ENCODE measurements around the gene C17orf114.

C17orf114 gene

GRCh38 chr17:4802228-4802627 is at the start of gene C17orf114:
TSS of gene C17orf114 (minus strand) at chr17:4802328.
- Histone ChIP-seq H3K36me3 (replicated peaks in 1 of 2; ENCODE audit: insufficient read depth in 1 of 2, low read depth in 2 of 2) (peaks cover 0 to 2% of the 10 kb centered on the region in 2 donors), H3K27ac (no peak within 1 kb of the TSS), H3K9me3 (no peaks in the 10 kb centered on the region), H3K4me3 (no peak within 1 kb of the TSS), H3K4me1 (peaks cover 9% of the 10 kb centered on the region), H3K27me3 (no peaks in the 10 kb centered on the region)
- WGBS, 2 donors: 76 to 81% methylated on average over 8 to 9 of the region's 9 CpGs
- intact Hi-C loops (cut with DNase I): no loop called here
- ATAC-seq (no peak), DNase-seq (no peak)
- TF ChIP-seq CTCF (IDR thresholded peaks at IDR 0.05) (no peak), POLR2A (IDR thresholded peaks at IDR 0.05) (no peak)

- Histone ChIP-seq H3K4me3 (no peak overlapping the region), H3K27me3 (no peaks in the 10 kb centered on the region), H3K36me3 (replicated peaks in 1 of 2; ENCODE audit: insufficient read depth in 1 of 2, low read depth in 2 of 2) (no peaks in the 10 kb centered on the region), H3K9me3 (no peaks in the 10 kb centered on the region), H3K4me1 (peaks cover 14% of the 10 kb centered on the region), H3K27ac (no peak overlapping the region)
- intact Hi-C loops (cut with DNase I): no loop called here
- 77 to 83% methylated on average over 3 of the region's 3 CpGs for WGBS, 2 donors
- ATAC-seq: no peak
- no peak for TF ChIP-seq POLR2A (IDR thresholded peaks at IDR 0.05)
- no peak for TF ChIP-seq CTCF (IDR thresholded peaks at IDR 0.05)
- no peak for DNase-seq
Measured at GRCh38 chr17:4851084-4851483, 49.0 kb upstream of the C17orf114 start.

GRCh38 chr17:4850246-4850645 is 48.1 kb upstream of the C17orf114 start:
- no peak overlapping the region for H3K27ac ChIP-seq
- intact Hi-C loops (cut with DNase I): no loop called here
- 85 to 90% methylated on average over 2 of the region's 2 CpGs for WGBS, 2 donors
- H3K36me3 ChIP-seq (replicated peaks in 1 of 2; ENCODE audit: insufficient read depth in 1 of 2, low read depth in 2 of 2): no peaks in the 10 kb centered on the region
- ATAC-seq (no peak), DNase-seq (no peak)
- peaks cover 14% of the 10 kb centered on the region for H3K4me1 ChIP-seq
- no peaks in the 10 kb centered on the region for H3K9me3 ChIP-seq
- H3K4me3 ChIP-seq: no peak overlapping the region
- H3K27me3 ChIP-seq: no peaks in the 10 kb centered on the region
- TF ChIP-seq POLR2A (IDR thresholded peaks at IDR 0.05) (no peak), CTCF (IDR thresholded peaks at IDR 0.05) (no peak)

GRCh38 chr17:4849011-4849536 is 46.9 kb upstream of the C17orf114 start:
- WGBS, 2 donors: 76 to 98% methylated on average over 5 of the region's 5 CpGs
- H3K4me3 ChIP-seq: no peak overlapping the region
- H3K27me3 ChIP-seq: no peaks in the 10 kb centered on the region
- H3K27ac ChIP-seq: no peak overlapping the region
- H3K9me3 ChIP-seq: no peaks in the 10 kb centered on the region
- intact Hi-C loops (cut with DNase I): no loop called here
- no peak for ATAC-seq
- H3K36me3 ChIP-seq (replicated peaks in 1 of 2; ENCODE audit: insufficient read depth in 1 of 2, low read depth in 2 of 2): no peaks in the 10 kb centered on the region
- H3K4me1 ChIP-seq: peaks cover 14% of the 10 kb centered on the region
- TF ChIP-seq POLR2A (IDR thresholded peaks at IDR 0.05) (no peak), CTCF (IDR thresholded peaks at IDR 0.05) (no peak)
- no peak for DNase-seq

- intact Hi-C loops (cut with DNase I): no loop called here
- no peak overlapping the region for H3K27ac ChIP-seq
- no peaks in the 10 kb centered on the region for H3K9me3 ChIP-seq
- DNase-seq (no peak), ATAC-seq (no peak)
- no peak overlapping the region for H3K4me3 ChIP-seq
- TF ChIP-seq POLR2A (IDR thresholded peaks at IDR 0.05) (no peak), CTCF (IDR thresholded peaks at IDR 0.05) (no peak)
- WGBS, 2 donors: 77 to 82% methylated on average over 11 to 13 of the region's 13 CpGs
- H3K36me3 ChIP-seq (replicated peaks in 1 of 2; ENCODE audit: insufficient read depth in 1 of 2, low read depth in 2 of 2): no peaks in the 10 kb centered on the region
- H3K27me3 ChIP-seq: no peaks in the 10 kb centered on the region
- H3K4me1 ChIP-seq: peaks cover 8% of the 10 kb centered on the region
Measured at GRCh38 chr17:4846635-4847390, 44.7 kb upstream of the C17orf114 start.
